Heart left ventricle (tissue), 13 donors: ENCODE results near the gene FOXK2.

Experiments used
- POLR2A ChIP-seq, 2 donors: fragments of 450-650 bp; IDR thresholded peaks; one replicate each; pipeline ENCODE4 v1.6.1; 2017; ENCODE audit warnings: antibody characterized with exemption in 2 of 2, mild to moderate bottlenecking in 2 of 2, moderate library complexity in 2 of 2
- TF ChIP-seq, protein P1 (sequence below), 12 donors: fragments of 200-600 bp; sonication (generic) in 4 of 12; IDR thresholded peaks; one replicate each; pipeline versions ENCODE4 v1.5.0 to v1.8.0; 2018 to 2022; ENCODE audit warnings: antibody characterized with exemption in 12 of 12, mild to moderate bottlenecking in 5 of 12
- donor health status: ischemic (EF 13 %, LVEDD 7.1; RV severe dilation, severe dysfunction).
- donor health status: DM: no; HTN: yes; CAD: no.
- donor health status: DM: no; HTN: no; CAD: no.
- donor health status: ischemic (EF 25% LVEDD 6.9; RV normal size, moderate dysfunction).
- donor health status: ischemic (EF 25% LVEDD 5.7; RV mildly dilated, moderate dysfunction).
- donor health status: ischemic (EF 35%, LVEDD 5.7; RV mildly dilated, moderate dysfunction).
- donor health status: nonischemic (EF 11% LVEDD 7.7; RV severe dilation, severe dysfunction).
- donor health status: DM: yes; HTN: yes; CAD: no.
- donor health status: PGD.
- donor health status: ischemic (EF 29% LVEDD 5.4; RV normal size, mild dysfunction).
- donor health status: nonischemic (EF 23%, LVEDD 6.1; RV moderate dilation, normal function).

DNA sequence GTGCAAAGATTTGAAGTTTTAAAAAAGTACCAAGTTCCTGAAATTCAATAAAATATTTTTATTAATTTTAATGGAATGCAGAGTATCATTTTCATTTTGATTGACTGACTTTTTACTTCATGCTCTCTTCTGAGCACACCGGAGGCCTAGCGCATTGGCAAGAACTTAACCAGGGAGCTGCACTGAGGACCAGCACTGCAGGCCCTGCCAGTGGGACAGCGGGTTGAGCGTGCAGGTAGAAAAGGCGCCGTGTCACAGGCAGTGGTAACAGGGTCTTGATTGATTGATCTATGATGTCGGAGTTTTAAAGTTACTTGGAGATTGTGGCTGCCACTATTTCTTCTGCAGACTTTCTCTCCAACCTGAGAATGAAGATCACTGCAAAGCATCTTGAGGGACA, 85.0 kb downstream of the FOXK2 start:
- TF ChIP-seq, protein P1, sequence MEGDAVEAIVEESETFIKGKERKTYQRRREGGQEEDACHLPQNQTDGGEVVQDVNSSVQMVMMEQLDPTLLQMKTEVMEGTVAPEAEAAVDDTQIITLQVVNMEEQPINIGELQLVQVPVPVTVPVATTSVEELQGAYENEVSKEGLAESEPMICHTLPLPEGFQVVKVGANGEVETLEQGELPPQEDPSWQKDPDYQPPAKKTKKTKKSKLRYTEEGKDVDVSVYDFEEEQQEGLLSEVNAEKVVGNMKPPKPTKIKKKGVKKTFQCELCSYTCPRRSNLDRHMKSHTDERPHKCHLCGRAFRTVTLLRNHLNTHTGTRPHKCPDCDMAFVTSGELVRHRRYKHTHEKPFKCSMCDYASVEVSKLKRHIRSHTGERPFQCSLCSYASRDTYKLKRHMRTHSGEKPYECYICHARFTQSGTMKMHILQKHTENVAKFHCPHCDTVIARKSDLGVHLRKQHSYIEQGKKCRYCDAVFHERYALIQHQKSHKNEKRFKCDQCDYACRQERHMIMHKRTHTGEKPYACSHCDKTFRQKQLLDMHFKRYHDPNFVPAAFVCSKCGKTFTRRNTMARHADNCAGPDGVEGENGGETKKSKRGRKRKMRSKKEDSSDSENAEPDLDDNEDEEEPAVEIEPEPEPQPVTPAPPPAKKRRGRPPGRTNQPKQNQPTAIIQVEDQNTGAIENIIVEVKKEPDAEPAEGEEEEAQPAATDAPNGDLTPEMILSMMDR (IDR thresholded peaks at IDR 0.05) = no peak
- TF ChIP-seq POLR2A (IDR thresholded peaks at IDR 0.05) = no peak
